HG03442 (cell line): Measurements from ENCODE around the gene TIMM17A.

ENCODE experiments used
- ATAC-seq: cut with Tn5 transposase; IDR thresholded peaks from one replicate; pipeline ENCODE4 v1.9.1; 2021; ENCODE audit warnings: mild to moderate bottlenecking, moderate library complexity; ENCODE audit not compliant: unreplicated experiment

TIMM17A gene

DNA sequence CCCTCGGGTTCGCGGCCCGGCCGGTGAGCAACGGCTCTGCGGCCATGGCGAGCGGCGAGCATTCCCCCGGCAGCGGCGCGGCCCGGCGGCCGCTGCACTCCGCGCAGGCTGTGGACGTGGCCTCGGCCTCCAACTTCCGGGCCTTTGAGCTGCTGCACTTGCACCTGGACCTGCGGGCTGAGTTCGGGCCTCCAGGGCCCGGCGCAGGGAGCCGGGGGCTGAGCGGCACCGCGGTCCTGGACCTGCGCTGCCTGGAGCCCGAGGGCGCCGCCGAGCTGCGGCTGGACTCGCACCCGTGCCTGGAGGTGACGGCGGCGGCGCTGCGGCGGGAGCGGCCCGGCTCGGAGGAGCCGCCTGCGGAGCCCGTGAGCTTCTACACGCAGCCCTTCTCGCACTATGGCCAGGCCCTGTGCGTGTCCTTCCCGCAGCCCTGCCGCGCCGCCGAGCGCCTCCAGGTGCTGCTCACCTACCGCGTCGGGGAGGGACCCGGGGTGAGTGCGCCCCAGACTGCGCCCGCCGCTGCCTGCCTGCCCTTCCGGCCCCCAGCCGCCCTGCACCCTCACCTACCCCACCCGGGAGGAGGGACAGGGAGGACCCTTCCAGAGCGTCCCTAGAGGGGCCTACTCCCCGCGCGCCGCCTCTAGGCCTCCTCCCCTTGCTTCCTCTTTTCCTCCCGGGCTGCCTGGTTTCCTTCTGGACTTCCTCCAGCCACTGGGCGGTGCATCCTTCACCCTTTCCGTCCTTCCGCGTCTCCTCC, 27.5 kb downstream of the TIMM17A start, which contains the start of gene RNPEP:
Gene RNPEP, plus strand, starts transcription at position 26 of the 757 bp plus-strand sequence. Its CDS starts 19 bp downstream, at position 45.
- ATAC-seq: peak; percentile 74

DNA sequence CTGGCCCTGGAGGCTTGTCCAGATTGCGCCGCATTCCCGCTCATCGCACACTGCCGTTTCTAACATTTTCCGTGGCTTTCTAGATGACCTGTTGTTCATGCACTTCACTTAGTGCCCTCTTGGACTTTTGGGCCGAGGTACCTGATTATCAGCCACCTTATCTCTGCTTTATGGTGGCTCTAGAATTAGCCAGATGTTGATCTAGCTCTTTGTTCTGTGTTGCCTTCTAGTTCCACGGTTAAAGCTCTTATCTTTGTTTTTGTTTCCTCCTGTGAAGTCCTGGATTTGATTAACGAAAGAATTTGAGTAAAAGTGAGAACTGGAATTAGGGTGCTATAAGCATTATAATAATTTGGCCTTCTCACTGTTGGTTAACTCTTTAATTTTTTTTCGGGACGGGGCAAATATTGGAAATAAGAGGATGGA, 28.1 kb downstream of the TIMM17A start:
- ATAC-seq: no peak

DNA sequence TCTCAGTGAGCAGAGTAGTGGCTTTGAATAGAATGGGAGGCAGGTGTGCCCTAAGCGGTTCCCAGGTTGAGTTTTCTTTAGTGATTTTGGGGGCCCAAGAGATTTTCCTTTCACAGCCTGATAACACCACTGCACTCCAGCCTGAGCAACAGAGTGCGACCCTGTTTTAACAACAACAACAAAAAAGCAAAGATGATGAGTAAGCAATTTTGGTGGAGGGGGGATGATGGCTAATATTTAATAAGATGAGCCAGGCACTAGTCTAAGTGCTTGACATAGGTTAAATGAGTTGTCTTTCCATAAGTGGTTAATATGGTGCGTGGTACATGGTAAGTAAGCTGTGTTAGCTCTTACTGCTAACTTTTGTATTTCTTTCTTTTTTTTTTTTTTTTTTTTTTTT, 29.1 kb downstream of the TIMM17A start:
- no peak for ATAC-seq

DNA sequence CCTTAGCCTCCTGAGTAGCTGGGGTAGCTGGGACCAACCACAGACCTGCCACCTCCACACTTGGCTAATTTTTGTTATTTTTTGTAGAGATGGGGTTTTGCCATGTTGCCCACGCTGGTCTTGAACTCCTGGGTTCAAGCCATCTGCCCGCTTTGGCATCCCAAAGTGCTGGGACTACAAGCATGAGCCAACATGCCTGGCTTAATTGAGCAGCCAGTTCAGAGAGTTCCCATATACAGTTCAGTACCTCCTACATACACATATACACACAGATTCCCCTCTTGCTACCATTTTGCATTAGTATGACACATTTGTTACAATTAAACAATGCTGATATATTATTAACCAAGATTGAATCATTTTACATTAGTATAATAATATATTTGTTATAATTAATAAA, 30.1 kb downstream of the TIMM17A start:
- ATAC-seq: no peak

DNA sequence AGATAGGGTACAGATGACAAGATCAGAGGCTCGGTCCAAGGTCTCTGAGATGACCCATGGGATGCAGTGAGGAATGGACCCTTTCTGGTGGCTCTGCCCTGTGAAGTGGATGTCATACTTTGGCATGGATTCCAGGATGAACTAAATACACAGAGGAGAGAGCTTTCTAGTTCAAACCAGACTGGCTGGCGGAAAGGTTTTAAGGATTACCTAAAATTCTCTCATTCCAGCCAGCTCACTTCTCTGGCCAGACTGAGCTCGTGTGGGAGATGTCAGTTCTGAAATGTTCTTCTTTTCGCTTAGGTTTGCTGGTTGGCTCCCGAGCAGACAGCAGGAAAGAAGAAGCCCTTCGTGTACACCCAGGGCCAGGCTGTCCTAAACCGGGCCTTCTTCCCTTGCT, 33.3 kb downstream of the TIMM17A start:
- ATAC-seq: no peak

DNA sequence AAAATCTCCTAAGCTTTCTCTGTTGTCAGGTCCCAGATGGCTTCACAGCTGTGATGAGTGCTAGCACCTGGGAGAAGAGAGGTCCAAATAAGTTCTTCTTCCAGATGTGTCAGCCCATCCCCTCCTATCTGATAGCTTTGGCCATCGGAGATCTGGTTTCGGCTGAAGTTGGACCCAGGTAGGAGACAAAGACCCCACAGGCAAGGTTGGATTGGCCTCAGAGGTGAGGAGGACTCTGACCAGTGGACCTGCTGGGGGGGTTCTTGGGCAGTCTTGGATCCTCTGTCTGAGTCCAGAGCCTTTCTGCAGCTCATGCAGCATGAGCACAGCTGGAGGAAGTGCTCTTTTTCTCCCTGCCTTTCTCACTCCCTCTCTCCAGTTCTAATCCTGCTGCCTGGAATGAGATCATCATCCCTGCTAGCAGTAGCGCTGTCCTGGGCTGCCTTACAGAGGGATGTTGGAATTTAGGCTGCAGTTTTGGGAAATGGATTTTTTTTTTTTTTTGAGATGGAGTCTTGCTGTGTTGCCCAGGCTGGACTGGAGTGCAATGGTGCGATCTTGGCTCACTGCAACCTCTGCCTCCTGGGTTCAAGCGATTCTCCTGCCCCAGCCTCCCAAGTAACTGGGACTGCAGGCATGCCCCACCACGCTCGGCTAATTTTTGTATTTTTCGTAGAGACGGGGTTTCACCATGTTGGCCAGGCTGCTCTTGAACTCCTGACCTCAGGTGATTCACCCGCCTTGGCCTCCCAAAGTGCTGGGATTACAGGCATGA, 34.2 kb downstream of the TIMM17A start:
- no peak for ATAC-seq

DNA sequence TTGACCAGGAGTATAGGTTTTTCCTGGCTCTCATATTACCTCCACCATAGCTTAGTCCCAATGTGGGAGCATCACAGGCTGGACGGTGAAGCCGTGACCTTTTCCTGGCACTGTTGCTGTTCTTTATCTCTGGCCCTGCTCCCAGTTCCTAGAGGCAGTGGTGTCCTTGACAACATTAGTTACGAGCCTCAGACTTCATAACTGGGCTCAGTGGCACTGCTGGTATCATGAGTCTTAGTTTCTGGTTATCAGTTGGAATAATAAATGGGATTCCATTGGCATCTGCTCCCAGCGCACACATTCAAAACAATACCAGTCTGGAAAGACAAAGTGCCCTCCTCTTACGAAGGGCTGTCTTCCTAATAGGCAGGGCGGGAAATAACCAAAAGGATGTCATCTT, 35.1 kb downstream of the TIMM17A start:
- ATAC-seq: no peak

DNA sequence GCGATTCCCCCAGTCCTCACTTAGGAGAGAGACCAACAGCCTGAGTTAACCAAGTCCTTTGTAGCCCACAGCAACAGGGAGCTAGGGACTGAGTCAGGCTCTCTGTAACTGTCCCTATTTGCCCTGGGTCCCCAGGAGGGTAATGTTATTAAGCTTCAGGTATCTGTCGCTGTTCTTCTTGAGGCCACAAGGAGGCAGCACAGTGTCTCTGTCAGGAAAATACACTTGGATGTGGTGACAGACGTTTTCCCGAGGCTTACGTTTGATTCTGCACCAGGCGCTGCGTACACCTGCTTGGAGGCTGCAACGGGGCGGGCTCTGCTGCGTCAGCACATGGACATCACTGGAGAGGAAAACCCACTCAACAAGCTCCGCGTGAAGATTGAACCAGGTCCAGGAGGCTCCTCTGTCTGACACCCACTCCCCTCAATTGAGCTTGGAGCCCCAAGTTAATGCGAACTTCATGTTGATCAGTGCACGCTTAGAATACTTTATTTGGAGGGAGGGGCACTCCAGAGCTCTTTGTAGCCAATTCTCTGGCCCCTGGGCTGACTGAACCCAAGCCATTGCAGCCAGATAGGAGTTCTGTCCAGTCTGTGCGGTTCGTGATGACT, 44.4 kb downstream of the TIMM17A start:
- ATAC-seq: no peak

DNA sequence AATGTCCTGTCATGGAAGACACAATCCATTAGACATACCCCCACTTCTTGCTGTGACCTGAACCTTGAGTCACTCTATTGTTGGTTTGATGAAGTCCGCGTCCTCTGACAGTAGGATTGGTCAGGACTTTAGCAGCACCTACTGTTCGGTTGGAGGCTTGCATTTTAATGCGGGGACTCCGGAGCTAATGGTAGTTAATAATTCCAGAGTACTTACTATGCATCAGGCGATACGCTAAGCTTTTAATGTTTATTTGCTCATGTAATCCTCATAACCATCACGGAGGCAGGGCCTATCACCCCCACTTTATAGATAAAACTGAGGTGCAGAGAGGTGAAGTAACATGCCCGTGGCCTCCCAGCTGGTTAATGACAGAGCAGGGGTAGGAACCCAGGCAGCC, 47.2 kb downstream of the TIMM17A start:
- no peak for ATAC-seq

DNA sequence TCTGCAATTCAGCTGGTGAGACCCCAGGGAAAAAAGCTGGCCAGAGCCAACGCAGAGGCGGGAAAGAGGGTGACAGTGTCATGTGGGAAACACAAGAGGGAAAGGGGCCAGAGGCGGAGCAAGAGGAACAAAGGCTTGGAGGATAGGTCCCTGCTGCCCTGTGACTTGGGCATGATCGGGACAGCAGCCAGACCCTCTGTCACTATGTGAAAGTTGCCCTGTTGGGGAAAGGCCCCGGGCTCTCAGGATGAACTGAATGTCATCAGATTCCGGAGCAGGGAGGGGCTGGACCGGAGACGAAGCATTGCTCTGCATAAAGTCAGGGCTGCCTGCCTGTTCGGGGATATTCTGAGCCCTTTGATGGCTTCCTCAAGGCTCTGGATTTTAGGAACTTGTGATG, 49.4 kb downstream of the TIMM17A start:
- ATAC-seq: no peak

DNA sequence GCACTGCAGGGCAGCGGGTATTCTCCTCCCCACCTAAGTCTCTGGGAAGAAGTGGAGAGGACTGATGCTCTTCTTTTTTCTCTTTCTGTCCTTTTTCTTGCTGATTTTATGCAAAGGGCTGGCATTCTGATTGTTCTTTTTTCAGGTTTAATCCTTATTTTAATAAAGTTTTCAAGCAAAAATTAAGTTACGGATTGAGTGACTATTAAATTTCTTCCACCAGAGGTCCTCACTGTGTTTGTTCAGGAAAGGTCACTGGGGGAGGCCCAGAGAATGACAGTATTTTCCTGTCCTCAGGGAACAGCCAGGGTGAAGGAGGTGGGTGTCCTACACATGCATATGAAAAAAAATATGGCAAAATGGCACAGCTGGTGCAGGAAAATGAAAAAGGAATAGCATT, 50.7 kb downstream of the TIMM17A start:
- no peak for ATAC-seq

DNA sequence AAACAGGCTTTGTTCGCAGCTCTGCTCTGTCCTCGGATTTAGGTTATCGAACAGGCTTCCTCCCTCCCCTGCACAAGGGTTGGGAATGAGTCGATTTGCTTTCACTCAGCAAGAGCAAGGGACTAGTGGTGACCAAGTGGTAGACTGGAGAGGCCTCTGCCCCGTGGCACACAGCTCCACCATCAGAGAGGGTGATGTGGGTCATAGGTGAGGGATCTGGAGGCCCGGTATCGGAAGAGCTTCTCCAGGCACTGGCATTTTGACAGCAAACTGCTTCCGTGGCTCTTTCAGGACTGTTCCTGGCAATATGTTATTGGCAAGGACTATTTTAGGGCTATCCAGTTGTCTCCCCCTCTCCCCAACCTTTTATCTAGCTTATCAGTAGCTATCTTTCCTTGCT, 52.0 kb downstream of the TIMM17A start:
- no peak for ATAC-seq

DNA sequence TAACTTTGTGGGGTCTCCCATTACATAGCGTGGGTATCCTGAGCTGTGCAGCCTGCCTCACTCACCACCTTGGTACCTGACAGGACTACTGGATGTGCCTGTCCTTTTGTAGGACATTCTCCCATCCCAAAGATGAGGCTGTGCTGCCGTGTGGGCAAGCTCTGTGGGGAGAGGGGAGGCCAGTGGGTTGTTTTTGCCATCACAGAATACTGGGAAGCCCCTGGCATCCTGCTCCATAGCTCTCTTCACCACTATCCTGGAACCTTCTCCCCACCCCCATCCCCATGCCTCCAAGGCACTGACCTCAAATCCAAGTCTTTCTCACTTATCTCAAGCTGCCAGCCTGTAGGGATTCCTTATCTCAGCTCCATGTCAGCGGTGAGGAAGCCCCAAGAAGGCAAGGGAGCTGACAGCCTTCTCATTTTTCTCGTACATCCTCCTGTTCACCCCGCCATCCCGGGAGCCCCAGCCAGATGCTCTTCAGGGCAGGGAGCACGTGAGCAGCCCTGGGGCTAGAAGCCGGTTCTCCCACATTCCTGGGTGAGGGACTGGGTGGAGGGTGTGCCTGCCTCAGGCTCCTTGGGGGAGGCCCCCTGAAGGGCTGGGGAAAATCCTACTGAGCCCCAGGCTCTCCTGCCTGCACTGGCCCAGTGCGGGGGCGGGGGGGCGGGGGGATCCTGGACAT, 52.6 kb downstream of the TIMM17A start:
- no peak for ATAC-seq

DNA sequence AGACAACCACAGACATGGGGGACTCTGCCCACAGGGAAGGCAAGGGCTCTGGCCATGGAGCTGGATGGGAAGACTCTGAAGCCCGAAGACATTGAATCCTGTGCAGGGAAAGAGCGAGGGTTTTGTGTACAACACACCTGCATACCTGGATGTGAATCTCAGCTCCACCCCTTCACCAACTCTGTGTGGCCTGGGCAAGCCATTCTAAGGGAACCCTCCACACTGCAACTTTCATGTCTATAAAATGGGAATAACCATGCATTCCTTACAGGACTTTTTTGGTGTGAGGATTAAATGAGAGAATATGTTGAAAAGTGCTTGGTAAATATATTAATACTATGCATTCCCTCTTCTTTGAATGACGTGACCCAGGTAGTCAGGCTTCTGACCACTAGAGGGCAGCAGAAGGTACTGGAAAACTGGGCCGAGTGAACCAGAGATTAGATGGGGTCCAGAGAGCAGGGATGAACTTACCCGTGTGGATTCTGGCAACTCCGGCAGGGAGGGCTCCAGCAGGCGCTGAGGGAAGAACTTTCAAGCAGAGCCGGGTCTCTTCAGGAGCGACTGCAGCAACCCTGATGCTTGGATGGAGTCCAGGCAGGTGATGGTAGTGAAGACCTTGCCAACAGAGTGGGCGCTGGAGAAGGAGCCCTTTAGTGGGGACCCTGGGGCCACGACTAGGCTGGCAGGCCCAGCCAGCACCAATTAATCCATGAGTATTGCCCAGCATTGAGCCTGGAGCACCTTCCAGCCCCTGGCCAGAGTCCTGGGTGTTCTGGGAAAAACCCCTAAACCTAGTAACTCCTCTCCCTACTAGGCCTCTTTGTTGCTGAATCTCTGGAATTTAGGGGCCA, 54.2 kb downstream of the TIMM17A start:
- ATAC-seq: peak; percentile 44

DNA sequence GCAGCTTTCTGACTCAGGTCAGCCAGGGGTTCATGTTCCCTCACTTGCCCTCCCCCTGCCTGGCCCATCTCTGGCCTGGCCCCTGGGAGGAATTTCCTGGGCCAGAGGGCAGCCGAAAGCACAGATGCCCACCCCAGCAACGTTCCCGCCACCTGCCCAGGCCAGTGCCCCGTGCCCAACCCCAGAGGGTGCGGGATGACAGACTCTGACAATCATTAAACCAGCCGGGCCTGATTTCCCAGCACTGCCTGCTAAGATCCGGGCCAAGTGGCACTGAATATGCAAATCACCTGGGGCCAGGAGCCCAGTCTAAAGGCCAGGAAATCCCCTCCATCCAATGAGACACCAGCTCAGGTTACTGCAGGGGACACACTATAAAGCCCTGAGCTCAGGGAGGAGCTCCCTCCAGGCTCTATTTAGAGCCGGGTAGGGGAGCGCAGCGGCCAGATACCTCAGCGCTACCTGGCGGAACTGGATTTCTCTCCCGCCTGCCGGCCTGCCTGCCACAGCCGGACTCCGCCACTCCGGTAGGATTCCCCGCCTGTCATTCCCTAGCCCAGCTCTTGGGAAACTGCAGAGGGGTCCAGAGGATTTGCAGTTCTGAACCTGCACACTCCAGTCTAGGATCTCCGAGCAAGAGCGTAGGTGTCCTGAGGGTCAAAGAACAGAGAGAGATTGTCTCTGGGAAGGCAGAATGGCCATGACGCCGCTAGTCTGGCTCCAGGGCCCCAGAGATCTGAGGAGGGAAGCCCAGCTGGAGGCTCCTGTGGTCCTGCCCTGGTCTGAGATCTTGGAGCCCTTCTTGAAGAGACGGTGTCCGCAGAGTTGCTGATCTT, 55.1 kb downstream of the TIMM17A start, which contains the start of gene ELF3:
Gene ELF3, plus strand, starts transcription at position 408 of the 836 bp plus-strand sequence. CDS start 550 bp downstream, outside the sequence.
- peak; percentile 68 for ATAC-seq

DNA sequence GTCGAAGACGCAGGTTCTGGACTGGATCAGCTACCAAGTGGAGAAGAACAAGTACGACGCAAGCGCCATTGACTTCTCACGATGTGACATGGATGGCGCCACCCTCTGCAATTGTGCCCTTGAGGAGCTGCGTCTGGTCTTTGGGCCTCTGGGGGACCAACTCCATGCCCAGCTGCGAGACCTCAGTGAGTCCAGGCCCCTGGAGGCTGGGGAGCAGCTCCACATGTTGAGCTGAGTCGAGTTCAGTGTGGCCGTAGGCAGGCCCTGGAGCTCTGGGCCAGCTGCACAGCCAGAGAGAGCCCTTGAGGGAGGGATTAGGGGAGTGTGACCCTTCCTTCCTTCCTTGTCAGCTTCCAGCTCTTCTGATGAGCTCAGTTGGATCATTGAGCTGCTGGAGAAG, 56.7 kb downstream of the TIMM17A start:
- ATAC-seq: no peak

DNA sequence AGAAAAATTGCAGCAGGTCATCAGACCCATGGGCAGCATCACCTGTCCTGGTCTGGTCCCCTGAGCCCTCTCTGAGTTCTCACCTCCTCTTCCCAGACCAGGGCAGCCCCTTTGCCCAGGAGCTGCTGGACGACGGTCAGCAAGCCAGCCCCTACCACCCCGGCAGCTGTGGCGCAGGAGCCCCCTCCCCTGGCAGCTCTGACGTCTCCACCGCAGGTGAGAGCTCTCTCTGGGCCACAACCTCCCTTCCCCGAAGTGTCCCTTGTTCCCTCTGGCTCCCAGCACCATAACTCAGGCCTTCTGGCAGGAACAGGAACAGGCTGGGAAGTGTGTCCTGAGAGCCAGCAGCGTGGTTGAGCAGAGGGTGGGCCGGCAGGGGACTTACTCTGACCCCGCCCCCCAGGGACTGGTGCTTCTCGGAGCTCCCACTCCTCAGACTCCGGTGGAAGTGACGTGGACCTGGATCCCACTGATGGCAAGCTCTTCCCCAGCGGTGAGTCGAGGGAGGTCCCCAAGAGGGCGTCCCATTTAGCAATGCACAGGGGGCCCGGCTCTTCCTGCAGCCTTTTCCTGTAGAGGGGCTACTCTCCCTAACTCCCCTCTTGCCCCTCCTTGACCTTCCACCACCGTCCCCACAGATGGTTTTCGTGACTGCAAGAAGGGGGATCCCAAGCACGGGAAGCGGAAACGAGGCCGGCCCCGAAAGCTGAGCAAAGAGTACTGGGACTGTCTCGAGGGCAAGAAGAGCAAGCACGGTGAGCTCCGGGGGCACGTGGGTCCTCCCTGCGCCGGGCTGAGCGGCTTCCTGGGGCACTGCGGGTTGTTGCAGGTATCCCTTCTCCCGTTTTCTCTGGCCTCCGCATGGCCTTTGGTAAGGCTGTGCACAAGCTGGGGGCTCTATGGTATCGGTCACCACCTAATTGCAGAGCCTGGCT, 57.5 kb downstream of the TIMM17A start:
- ATAC-seq: no peak

DNA sequence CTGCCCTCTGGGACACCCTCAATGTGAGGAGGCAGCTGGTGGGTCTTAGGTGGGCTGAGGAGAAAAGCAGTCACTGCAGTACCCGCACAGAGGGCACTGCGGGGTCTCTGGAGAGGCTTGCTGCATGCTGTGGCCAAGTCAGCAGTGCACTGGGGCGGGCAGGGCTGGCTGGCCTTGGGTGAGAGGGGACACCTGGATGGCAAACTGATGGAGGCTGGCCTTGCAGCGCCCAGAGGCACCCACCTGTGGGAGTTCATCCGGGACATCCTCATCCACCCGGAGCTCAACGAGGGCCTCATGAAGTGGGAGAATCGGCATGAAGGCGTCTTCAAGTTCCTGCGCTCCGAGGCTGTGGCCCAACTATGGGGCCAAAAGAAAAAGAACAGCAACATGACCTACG, 58.3 kb downstream of the TIMM17A start:
- ATAC-seq: no peak
